Astrocyte of the spinal cord (primary cell): ENCODE results near the gene SSX2IP.

Experiments used
- DNase-seq: peaks from one replicate; pipeline ENCODE4 v3.0.0; 2011; ENCODE audit warnings: low read depth, low spot score
- H3K4me3 ChIP-seq: 2 replicates; pipeline ENCODE4 v1.5.1; 2011; ENCODE audit warnings: low read depth, mild to moderate bottlenecking, low read length, moderate library complexity
- CTCF ChIP-seq: IDR thresholded peaks from 2 replicates; pipeline ENCODE4 v1.5.1; 2012; ENCODE audit warnings: low read depth, mild to moderate bottlenecking, low read length, inconsistent platforms
- in situ Hi-C: cut with HindIII; loops from 2 replicates; pipeline ENCODE4 v1.10.0; 2017; ENCODE audit warnings: low sequenced_read_pairs

SSX2IP gene

DNA sequence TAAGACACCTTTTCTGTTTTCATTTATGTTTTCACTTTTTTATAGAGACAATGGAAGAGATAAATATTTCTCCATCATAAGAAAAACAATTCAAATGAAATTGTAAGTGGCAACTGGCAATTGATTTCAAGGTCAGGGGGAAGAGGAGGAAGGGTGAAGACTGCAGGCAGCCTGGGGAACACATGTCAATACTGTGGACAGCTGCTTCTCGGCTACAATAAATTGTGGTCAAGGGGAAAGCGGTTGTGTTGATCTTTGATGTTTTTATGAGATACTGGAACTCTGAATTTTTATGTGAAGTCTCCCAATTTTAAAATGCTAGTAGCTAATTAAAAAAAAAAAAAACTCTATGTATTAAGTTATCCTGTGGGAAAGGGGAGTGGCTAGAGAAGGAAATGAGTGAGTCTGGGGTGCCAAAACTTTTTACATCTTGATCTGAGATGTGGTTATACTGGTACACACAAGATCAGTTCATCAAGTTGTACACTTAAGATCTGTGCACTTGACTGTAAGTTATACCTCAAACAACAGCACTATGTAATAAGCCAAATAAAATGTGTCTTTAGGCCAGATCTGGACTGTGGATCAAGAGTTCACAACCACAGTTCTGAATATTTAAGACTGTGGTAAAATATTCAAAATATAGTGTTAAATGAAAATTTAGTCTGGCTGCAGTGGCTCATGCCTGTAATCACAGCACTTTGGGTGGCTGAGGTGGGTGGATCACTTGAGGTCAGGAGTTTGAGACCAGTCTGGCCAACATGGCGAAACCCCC lies 18.0 kb downstream of the SSX2IP start:
- no peak for DNase-seq
- TF ChIP-seq CTCF: no peak
- in situ Hi-C loops: no loop called here
- H3K4me3 ChIP-seq: no peak overlapping the region

GRCh38 chr1:84669831-84670230 lies 20.4 kb downstream of the SSX2IP start:
- no peak for TF ChIP-seq CTCF
- no peak for DNase-seq
- no peak overlapping the region for H3K4me3 ChIP-seq
- in situ Hi-C loops: no loop called here

- in situ Hi-C loops: no loop called here
- H3K4me3 ChIP-seq: no peak overlapping the region
- peak; percentile 24 for TF ChIP-seq CTCF
- DNase-seq: no peak
These were observed 22.1 kb downstream of the SSX2IP start for GRCh38 chr1:84668185-84668584.

GRCh38 chr1:84665703-84666317 lies 24.5 kb downstream of the SSX2IP start:
- in situ Hi-C loops: no loop called here
- no peak overlapping the region for H3K4me3 ChIP-seq
- DNase-seq: peak; percentile 40
- no peak for TF ChIP-seq CTCF

- in situ Hi-C loops: no loop called here
These were observed 37.1 kb downstream of the SSX2IP start for GRCh38 chr1:84653130-84653677.

GRCh38 chr1:84644472-84644871 lies 45.8 kb downstream of the SSX2IP start:
- peak; percentile 7 for TF ChIP-seq CTCF
- in situ Hi-C loops: no loop called here
- no peak overlapping the region for H3K4me3 ChIP-seq
- DNase-seq: no peak

More at GRCh38 chr1:84653130-84653677, 37.1 kb downstream of the SSX2IP start:
- peak; percentile 14 for DNase-seq
- H3K4me3 ChIP-seq: no peak overlapping the region
- TF ChIP-seq CTCF: no peak
